ENCODE results near the gene FRMD6.

Gene FRMD6

GRCh38 chr14:51653775-51654532, 2.2 kb downstream of the FRMD6 start:
- TF ChIP-seq POLR2AphosphoS5 (IDR thresholded peaks at IDR 0.05; ENCODE audit: low read depth, low read length) = no peak
- FAIRE-seq (no peak), DNase-seq (ENCODE audit: insufficient read length) (no peak)

- TF ChIP-seq TAF1 (IDR thresholded peaks at IDR 0.05; ENCODE audit: borderline replicate concordance, low read depth, low read length) (no peak), POLR2A (IDR thresholded peaks at IDR 0.05; ENCODE audit: low read depth, low read length) (no peak)
- no peak for DNase-seq (ENCODE audit: insufficient read length)
- FAIRE-seq = no peak
These were observed 2.8 kb downstream of the FRMD6 start for GRCh38 chr14:51654533-51654845.

- TF ChIP-seq TAF1 (IDR thresholded peaks at IDR 0.05; ENCODE audit: borderline replicate concordance, low read depth, low read length) = no peak
- no peak for TF ChIP-seq POLR2A (IDR thresholded peaks at IDR 0.05; ENCODE audit: low read depth, low read length)
- no peak for TF ChIP-seq POLR2AphosphoS5 (IDR thresholded peaks at IDR 0.05; ENCODE audit: low read depth, low read length)
- FAIRE-seq = no peak
- DNase-seq (ENCODE audit: insufficient read length) = no peak
These were observed 6.1 kb downstream of the FRMD6 start for GRCh38 chr14:51657762-51658161.

GRCh38 chr14:51658441-51659173, 6.9 kb downstream of the FRMD6 start:
- DNase-seq (ENCODE audit: insufficient read length) = no peak
- TF ChIP-seq POLR2A (IDR thresholded peaks at IDR 0.05; ENCODE audit: low read depth, low read length) (no peak), TAF1 (IDR thresholded peaks at IDR 0.05; ENCODE audit: borderline replicate concordance, low read depth, low read length) (no peak), POLR2AphosphoS5 (IDR thresholded peaks at IDR 0.05; ENCODE audit: low read depth, low read length) (no peak)
- FAIRE-seq = no peak

- FAIRE-seq = no peak
- TF ChIP-seq TAF1 (IDR thresholded peaks at IDR 0.05; ENCODE audit: borderline replicate concordance, low read depth, low read length) (no peak), POLR2AphosphoS5 (IDR thresholded peaks at IDR 0.05; ENCODE audit: low read depth, low read length) (no peak), POLR2A (IDR thresholded peaks at IDR 0.05; ENCODE audit: low read depth, low read length) (no peak)
- DNase-seq (ENCODE audit: insufficient read length) = no peak
These were observed 9.0 kb downstream of the FRMD6 start for GRCh38 chr14:51660741-51661140.

- TF ChIP-seq POLR2AphosphoS5 (IDR thresholded peaks at IDR 0.05; ENCODE audit: low read depth, low read length) (no peak), POLR2A (IDR thresholded peaks at IDR 0.05; ENCODE audit: low read depth, low read length) (no peak)
- DNase-seq (ENCODE audit: insufficient read length) (no peak), FAIRE-seq (no peak)
These were observed 9.8 kb downstream of the FRMD6 start for GRCh38 chr14:51661504-51661903.

- FAIRE-seq (no peak), DNase-seq (ENCODE audit: insufficient read length) (no peak)
- no peak for TF ChIP-seq POLR2A (IDR thresholded peaks at IDR 0.05; ENCODE audit: low read depth, low read length)
- TF ChIP-seq POLR2AphosphoS5 (IDR thresholded peaks at IDR 0.05; ENCODE audit: low read depth, low read length) = no peak
- no peak for TF ChIP-seq TAF1 (IDR thresholded peaks at IDR 0.05; ENCODE audit: borderline replicate concordance, low read depth, low read length)
These were observed 12.1 kb downstream of the FRMD6 start for GRCh38 chr14:51663783-51664326.

- no peak for DNase-seq (ENCODE audit: insufficient read length)
- no peak for TF ChIP-seq POLR2A (IDR thresholded peaks at IDR 0.05; ENCODE audit: low read depth, low read length)
- no peak for TF ChIP-seq POLR2AphosphoS5 (IDR thresholded peaks at IDR 0.05; ENCODE audit: low read depth, low read length)
- no peak for TF ChIP-seq TAF1 (IDR thresholded peaks at IDR 0.05; ENCODE audit: borderline replicate concordance, low read depth, low read length)
- FAIRE-seq = no peak
These were observed 14.4 kb downstream of the FRMD6 start for GRCh38 chr14:51666070-51666469.

- FAIRE-seq (no peak), DNase-seq (ENCODE audit: insufficient read length) (no peak)
- TF ChIP-seq POLR2A (IDR thresholded peaks at IDR 0.05; ENCODE audit: low read depth, low read length) (no peak), TAF1 (IDR thresholded peaks at IDR 0.05; ENCODE audit: borderline replicate concordance, low read depth, low read length) (no peak)
These were observed 15.1 kb downstream of the FRMD6 start for GRCh38 chr14:51666826-51667225.

- TF ChIP-seq TAF1 (IDR thresholded peaks at IDR 0.05; ENCODE audit: borderline replicate concordance, low read depth, low read length) (no peak), POLR2A (IDR thresholded peaks at IDR 0.05; ENCODE audit: low read depth, low read length) (no peak), POLR2AphosphoS5 (IDR thresholded peaks at IDR 0.05; ENCODE audit: low read depth, low read length) (no peak)
- FAIRE-seq (no peak), DNase-seq (ENCODE audit: insufficient read length) (no peak)
These were observed 17.2 kb downstream of the FRMD6 start for GRCh38 chr14:51668870-51669269.

- FAIRE-seq (no peak), DNase-seq (ENCODE audit: insufficient read length) (no peak)
- TF ChIP-seq TAF1 (IDR thresholded peaks at IDR 0.05; ENCODE audit: borderline replicate concordance, low read depth, low read length) (no peak), POLR2AphosphoS5 (IDR thresholded peaks at IDR 0.05; ENCODE audit: low read depth, low read length) (no peak), POLR2A (IDR thresholded peaks at IDR 0.05; ENCODE audit: low read depth, low read length) (no peak)
These were observed 22.7 kb downstream of the FRMD6 start for GRCh38 chr14:51674294-51675002.

GRCh38 chr14:51676549-51676948, 24.8 kb downstream of the FRMD6 start:
- no peak for DNase-seq (ENCODE audit: insufficient read length)
- TF ChIP-seq TAF1 (IDR thresholded peaks at IDR 0.05; ENCODE audit: borderline replicate concordance, low read depth, low read length) = no peak
- no peak for TF ChIP-seq POLR2AphosphoS5 (IDR thresholded peaks at IDR 0.05; ENCODE audit: low read depth, low read length)
- no peak for TF ChIP-seq POLR2A (IDR thresholded peaks at IDR 0.05; ENCODE audit: low read depth, low read length)
- FAIRE-seq = no peak

All from GM12892 (cell line).